Measurements from ENCODE around the gene ARL8A.

The ARL8A gene

DNA sequence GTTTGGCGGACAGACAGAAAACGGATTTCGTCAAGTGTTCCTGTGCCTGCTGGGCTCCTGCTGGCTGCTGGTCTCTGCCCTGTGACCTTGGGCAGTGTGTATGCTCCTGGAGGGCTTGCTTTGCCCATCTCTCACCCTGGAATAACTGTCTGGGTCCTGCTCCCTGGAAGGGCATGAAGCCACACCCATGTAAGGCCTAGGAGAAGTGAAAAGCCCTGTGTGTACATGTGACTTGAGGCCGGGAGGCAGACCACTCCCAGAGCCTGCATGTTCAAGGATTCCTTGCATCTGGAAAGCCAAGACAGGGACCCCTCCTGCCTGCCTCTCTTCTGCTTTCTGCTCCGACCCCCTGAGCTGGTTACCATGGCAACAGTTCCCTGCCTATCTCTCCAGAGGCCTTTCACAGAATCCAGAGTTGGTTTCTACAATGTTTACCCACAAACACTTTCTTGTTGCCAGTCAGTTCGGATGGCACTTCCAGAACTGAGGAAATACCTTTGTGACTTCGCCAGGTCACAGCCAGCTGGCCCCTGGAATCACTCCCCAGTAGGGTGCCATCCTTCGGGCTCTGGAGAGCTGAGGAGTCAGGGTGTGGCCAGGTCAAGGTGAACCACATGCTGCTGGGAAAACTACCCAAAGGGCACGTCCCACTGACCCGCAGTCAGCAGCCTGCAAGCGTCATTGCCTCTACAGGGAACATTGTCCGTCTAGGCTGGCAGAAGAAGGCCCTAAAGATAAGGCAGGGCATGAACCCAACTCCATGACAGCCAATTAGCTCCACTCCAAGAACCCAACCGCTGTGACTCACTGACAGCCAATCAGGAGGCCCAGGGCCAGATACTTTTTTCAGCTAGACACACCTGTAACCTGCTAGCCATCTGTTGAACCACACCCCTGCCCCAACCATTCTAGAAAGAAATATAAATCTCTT lies 36.5 kb downstream of the ARL8A start:
- DNase-seq = no peak

DNA sequence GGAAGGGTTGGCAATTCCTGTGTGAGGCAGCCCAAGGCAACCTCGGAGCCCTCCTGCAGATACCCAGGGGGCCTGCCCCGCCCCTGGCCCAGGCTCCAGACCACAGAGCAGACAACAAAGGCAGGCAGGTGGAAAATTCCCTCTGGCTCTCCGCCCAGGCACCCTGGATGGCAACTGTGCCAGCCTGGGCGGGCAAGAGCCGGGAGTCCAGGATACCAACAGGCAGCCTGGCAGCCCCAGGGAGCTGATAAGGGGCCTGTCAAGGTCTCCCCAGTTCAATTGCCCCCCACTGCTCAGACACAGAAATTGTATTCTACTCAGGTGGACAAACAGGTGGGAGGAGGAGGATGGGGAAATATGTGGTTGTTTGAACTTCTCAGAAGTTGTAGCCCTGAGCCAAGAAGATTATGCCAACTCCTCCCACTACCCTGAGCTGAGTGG lies 37.2 kb downstream of the ARL8A start:
- DNase-seq = no peak

DNA sequence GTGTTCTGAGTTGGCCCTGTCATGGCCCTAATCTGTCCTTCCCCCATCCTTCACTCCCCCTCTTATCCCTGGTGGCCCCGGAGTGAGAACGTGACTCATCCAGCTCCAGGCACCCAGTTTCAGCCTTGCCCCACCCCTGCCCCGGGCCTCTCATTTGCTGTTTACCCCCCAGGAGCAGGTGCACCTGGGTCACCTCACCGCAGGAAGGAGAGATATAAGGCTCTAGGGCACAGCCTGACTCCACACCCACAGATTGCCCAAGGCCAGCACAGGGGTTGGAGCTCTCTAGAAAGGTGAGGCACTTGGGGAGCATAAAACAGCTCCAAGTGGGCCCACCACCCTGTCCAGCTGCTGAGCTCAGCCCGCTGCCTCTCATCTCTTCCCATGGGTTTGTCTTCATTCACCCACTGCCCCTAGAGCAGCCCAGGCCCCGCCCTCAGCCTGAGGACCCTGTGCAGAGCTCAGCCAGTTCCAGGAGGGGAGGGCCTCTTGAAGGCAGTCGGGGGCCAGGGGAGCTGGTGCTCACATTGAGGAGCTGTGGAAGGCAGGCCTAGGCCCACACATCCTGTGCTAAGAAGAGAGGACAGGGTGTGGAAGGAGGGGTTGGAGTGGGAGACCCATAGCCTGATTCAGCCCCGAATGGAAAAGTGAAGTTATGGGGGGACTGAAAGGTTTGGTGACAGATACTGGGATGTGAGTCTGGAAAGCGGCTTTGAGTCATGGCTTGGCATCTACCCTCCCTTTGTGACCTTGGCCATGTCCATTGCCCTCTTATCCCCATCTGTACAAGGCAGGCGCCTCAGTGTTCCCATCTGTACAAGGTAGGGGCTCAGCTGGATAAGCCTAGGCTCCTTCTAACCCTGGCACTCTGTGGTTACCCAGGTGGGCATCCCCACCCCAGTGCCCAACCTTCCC lies 37.9 kb downstream of the ARL8A start:
- DNase-seq = no peak

DNA sequence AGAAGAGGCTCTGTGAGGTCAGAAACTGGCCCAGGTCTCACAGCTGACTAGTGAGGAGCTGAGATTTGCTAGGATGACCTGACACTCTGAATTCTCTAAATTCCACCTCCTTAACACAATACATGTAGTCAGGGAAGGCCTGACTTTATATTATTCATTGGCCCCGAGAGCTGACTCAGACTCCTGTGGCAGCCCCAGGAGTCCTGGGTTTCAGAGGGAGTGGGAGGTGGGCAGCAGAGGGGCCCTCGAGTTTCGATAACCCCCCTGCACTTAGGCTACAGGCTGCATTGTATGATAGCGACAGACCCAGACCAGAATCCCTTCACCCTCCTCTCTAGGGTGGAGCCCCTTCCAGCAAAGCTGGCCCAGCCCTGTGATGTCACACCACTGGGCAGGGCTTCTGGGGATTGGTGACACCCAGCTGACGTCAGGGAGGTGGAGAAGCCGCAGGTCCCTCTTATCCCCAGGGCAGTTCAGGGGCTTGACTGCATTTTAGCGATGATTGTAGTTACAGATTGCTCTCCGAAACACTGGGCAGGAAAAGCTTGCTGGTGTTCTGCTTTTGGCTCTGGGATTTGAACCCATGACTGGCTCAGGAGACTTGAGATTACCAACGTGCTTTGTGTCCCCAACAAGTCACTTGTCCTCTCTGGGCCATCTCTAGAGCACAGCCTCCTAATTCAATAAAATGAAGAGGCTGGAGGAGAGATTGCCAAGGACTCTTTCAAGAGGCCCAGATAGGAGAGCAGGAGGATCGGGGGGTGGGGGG lies 38.8 kb downstream of the ARL8A start:
- no peak for DNase-seq

DNA sequence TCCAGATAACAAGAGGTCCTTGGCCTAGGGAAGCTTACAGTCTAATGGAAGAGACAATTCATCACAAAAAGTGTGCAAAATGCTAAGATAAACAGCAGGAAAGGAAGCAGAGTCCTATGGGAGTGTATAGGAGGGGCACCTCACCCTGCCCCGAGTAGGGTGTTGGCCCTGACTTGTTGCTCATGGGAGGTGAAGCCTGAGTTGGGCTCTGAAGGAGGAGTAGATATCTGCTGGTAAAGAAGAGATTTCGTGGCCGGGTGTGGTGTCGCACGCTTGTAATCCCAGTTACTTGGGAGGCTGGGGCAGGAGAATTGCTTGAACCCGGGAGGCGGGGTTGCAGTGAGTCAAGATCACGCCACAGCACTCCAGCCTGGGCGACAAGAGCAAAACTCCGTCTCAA lies 40.5 kb downstream of the ARL8A start:
- no peak for DNase-seq

DNA sequence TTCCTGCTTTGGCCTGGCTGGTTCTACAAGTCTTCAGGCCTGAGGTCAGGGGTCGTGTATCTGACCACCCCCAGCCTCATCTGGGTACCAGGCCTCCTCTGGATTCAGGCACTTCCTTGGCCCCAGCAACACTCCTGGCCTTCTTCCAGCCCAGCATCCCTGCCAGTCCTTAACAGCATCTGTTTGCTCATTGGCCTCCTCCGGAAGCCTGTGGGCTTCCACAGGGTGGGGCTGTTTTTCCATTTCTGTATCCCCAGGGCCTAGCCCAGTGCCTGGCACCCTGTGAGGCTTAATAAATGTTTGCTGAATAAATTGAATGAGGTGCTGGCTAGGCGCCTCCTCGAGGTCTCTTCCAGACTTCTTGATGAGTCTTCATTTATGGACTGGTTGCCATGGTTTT lies 43.4 kb downstream of the ARL8A start:
- DNase-seq = no peak

DNA sequence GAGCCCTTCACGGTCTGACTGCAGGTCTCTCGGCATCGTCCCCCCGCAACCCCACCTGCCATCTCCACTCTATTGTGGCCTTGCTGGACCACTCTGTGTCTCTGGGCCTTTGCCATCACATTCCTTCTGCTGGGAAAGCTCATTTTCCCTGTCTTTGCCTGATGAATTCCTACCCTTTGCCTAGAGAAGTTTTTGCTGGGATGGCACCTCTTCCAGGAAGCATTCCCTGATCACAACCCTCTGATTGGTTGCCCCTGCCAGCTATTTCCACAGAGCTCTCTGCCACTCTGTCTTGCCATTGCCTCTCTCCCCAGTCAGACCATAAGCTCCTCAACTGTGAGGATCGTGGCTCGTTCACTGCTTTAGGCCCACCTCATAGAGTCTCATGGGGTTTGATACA lies 50.7 kb downstream of the ARL8A start:
- no peak for DNase-seq

DNA sequence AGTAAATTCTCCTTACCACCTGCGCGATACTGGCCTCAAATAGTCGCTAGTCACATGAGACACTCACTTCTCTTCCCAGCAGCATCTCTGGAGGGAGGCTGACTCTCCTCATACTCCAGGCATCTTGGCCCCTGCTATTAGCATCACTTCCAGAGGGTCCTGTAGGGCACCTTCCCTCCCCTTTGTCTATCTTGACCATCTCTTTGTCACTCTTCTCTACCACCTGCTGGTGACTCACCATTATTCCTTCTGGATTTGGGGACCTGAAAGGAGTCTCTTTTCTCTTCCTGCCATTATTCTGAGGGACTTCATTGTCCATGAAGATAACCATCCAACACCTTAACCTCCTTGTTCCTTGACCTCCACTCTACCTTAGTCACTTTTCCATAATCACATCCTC lies 53.5 kb downstream of the ARL8A start:
- DNase-seq = no peak

DNA sequence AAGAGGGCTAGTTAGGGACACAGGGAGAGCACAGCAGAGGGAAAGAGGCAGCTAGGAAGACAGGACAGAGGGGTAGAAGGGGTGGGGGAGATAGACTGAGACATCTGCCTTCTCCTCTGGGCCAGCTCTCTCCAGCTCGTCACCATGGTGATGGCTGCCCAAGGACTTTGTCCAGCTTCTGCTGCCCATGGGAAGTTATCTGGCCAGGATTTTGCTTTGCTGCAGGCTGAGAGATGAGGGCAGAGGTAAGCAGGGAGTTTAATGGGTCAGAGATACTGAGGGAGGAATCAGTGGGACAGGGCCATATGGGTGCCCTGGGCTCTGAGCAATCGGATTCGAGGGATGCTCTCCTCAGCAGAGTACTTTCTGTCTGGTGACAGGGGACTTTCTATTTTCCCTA lies 56.3 kb downstream of the ARL8A start:
- DNase-seq = no peak

DNA sequence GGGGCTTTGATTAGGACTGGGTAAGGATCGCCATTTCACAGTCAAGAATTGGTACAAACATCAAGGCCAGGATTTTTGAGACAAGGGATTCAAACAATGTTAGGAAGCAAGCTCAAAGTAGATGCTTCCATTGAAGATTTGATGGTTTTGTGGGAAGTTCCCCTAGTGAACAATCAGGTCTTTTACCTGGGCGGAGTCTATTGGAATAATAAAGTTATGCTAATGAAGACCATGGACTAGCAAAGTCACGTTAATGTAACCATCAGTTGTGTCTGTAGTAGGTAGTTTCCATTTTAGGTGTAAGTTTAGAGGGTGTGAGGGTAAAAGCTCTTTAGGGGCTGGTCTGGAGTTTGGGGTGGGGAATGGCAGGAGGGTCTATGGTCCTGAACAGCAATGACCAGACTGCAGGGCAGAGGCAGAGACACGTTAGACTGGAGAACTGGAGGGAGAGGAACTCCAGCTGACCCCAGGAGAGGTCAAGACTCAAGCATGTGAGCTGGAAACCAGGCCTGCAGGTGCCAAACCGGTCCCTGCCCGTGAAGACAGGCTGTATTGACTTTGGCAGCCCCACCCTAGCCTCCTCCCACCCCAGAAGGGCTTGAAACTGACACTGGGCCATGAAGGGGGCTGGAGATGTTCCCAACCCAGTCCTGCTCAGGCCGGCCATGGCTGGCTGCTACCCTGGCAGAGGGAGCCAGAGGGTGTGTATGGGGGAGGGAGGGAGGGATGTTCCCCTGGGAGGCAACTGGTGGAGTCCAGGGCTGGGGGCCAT lies 57.8 kb downstream of the ARL8A start:
- DNase-seq = no peak

DNA sequence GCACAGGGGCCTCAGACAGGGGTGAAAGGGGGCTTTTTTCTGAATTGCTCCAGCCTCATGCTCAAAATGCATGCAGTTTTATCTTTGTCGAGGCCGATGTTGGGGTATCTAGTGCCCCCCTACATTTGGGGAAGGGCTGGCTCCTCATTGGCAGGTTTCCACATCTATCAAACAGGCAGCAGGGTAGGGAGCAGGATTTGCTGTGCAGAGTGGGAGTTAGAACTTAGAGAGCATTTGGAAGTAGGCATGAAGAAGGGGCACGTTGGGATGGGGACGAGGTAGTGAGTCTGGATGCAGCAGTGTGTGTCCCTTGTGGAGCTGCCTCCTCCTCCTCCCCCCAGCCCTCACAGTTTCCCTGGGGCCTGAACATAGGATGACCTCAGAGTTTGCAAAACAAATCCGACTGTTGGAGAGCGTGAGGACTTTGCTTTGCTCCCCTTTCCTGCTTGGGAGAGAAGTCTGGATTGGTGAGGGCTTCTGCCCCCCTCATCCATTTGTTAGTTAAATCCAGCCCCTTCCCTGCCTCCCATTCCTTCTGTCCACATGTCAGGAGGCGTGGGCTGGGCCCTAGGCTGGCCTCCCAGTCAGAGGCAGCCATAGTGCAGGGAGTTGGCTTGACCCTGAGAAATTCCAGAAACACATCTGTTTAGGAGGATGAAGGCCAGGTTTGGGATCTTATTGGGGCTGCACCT lies 58.7 kb downstream of the ARL8A start:
- no peak for DNase-seq

DNA sequence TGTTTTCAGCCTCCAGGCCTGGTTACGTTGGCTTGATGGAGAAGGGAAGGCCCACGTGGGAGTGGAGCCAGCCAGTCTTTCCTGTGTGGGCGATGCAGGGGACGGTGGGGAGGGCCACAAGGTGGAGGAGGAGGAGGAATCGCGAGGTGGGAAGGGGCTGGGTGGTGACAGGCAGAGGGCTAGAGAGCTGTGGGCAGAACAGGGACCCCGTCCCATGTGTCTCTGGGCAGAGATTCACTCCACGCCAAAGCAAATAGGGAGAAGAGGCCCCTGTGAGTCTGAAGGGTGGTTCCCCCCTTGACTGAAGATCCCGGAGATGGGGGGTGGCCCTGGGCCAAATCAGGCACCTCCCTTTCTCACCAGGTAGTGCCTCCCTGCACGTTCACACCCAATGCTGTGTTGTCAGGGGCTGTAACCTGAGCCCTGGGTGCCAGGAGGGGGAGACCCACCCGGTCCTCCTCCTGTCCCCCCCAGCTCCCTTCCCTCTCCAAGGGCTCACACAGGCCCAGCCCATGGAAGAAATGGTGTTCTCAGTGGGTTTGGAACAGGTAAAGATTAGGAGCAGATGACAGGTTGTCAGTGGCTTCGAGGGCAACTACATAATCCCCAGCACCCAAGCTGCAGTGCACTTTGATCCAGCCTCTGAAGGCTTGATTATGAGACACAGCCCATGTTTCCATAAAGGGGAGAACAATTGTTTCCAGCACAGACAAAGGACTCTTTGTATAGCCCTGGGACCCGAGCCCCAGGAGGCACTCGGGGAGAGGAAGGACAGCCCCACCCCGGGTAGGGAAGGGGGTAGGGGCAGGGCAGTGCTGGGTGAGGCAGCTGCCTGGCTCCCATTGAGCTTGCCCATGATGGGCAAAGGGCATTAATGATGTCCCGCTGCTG lies 59.5 kb downstream of the ARL8A start:
- DNase-seq = no peak
